Neural cell (in vitro differentiated cells): ENCODE measurements around the gene TELO2. TPM values are rescaled to one million over a fixed set of nuclear protein-coding genes. Genes with fewer than 3 reads are reported as not detected.

Experiments
- H2AFZ ChIP-seq: fragments of 200-600, 300-800 bp; sonication (generic), shearing (Covaris generic); 2 replicates; pipeline ENCODE4 v1.6.0; 2014; ENCODE audit warnings: low read depth, mild to moderate bottlenecking, antibody characterized with exemption, low read length, moderate library complexity
- H3F3A ChIP-seq: fragments of 200-600 bp; shearing (Covaris generic); 2 replicates; pipeline ENCODE4 v1.6.1; 2016; ENCODE audit warnings: mild to moderate bottlenecking, moderate library complexity, mixed read lengths, antibody characterized with exemption, low read length; ENCODE audit not compliant: insufficient read depth, poor library complexity, severe bottlenecking
- H3K27ac ChIP-seq: fragments of 200-600, 300-800 bp; sonication (generic), shearing (Covaris generic); 2 replicates; pipeline ENCODE4 v1.5.1; 2014; ENCODE audit warnings: mild to moderate bottlenecking, low read length, moderate library complexity
- H3K27me3 ChIP-seq: fragments of 300-800, 200-600 bp; sonication (generic), shearing (Covaris generic); 2 replicates; pipeline ENCODE4 v1.6.0; 2014; ENCODE audit warnings: mild to moderate bottlenecking, low read depth, low read length, moderate library complexity; ENCODE audit not compliant: insufficient read depth
- H3K36me3 ChIP-seq: fragments of 300-800, 200-600 bp; sonication (generic), shearing (Covaris generic); 2 replicates; pipeline ENCODE4 v1.5.1; 2014; ENCODE audit warnings: mild to moderate bottlenecking, antibody characterized with exemption, low read length, moderate library complexity; ENCODE audit not compliant: insufficient read depth
- H3K4me2 ChIP-seq: fragments of 300-800, 200-600 bp; sonication (generic), shearing (Covaris generic); 2 replicates; pipeline ENCODE4 v1.6.0; 2014; ENCODE audit warnings: mild to moderate bottlenecking, low read length
- H3K4me3 ChIP-seq: fragments of 300-800, 200-600 bp; sonication (generic), shearing (Covaris generic); 2 replicates; pipeline ENCODE4 v1.5.1; 2014; ENCODE audit warnings: mild to moderate bottlenecking, low read length, moderate library complexity
- H3K79me2 ChIP-seq: fragments of 200-600 bp; shearing (Covaris generic); replicated peaks from 2 replicates; pipeline ENCODE4 v1.6.0; 2014; ENCODE audit warnings: mild to moderate bottlenecking, low read length, moderate library complexity; ENCODE audit not compliant: insufficient read depth
- H3K9ac ChIP-seq: fragments of 300-800, 200-600 bp; sonication (generic), shearing (Covaris generic); 2 replicates; pipeline ENCODE4 v1.6.1; 2016; ENCODE audit warnings: mild to moderate bottlenecking, low read length, mixed read lengths
- H3K9me2 ChIP-seq: fragments of 200-600 bp; shearing (Covaris generic); 2 replicates; pipeline ENCODE4 v1.6.1; 2016; ENCODE audit warnings: mild to moderate bottlenecking, low read length, mixed read lengths; ENCODE audit not compliant: insufficient read depth
- H3K9me3 ChIP-seq: fragments of 200-600, 300-800 bp; sonication (generic), shearing (Covaris generic); 2 replicates; pipeline ENCODE4 v1.6.1; 2016; ENCODE audit warnings: mild to moderate bottlenecking, mixed run types, low read length, moderate library complexity, mixed read lengths
- H4K20me1 ChIP-seq: fragments of 200-600 bp; shearing (Covaris generic); 2 replicates; pipeline ENCODE4 v1.6.1; 2016; ENCODE audit warnings: mild to moderate bottlenecking, mixed run types; ENCODE audit not compliant: insufficient read depth
- CTCF ChIP-seq: fragments of 450-650 bp; IDR thresholded peaks from 2 replicates; pipeline ENCODE4 v1.5.1; 2014; ENCODE audit warnings: antibody characterized with exemption, mild to moderate bottlenecking, moderate library complexity; ENCODE audit not compliant: poor library complexity, severe bottlenecking
- EP300 ChIP-seq: fragments of 450-650 bp; conservative IDR thresholded peaks from 2 replicates; pipeline ENCODE4 v1.6.1; 2014; ENCODE audit warnings: antibody characterized with exemption, mild to moderate bottlenecking, moderate library complexity; ENCODE audit not compliant: poor library complexity, severe bottlenecking
- EZH2 ChIP-seq: fragments of 200-600, 300-800 bp; shearing (Covaris generic), sonication (generic); IDR thresholded peaks from 2 replicates; pipeline ENCODE4 v1.6.1; 2014; ENCODE audit warnings: antibody characterized with exemption, low read length, borderline replicate concordance, mild to moderate bottlenecking; ENCODE audit not compliant: insufficient read depth, poor library complexity, severe bottlenecking
- MXI1 ChIP-seq: fragments of 450-650 bp; conservative IDR thresholded peaks from 2 replicates; pipeline ENCODE4 v1.6.1; 2014; ENCODE audit warnings: antibody characterized with exemption, mild to moderate bottlenecking; ENCODE audit not compliant: poor library complexity, severe bottlenecking
- POLR2AphosphoS5 ChIP-seq: IDR thresholded peaks from 2 replicates; pipeline ENCODE4 v1.6.1; 2012
- RAD21 ChIP-seq: fragments of 450-650 bp; conservative IDR thresholded peaks from 2 replicates; pipeline ENCODE4 v1.6.1; 2014; ENCODE audit warnings: antibody characterized with exemption, mild to moderate bottlenecking, moderate library complexity
- SMC3 ChIP-seq: fragments of 450-650 bp; conservative IDR thresholded peaks from 2 replicates; pipeline ENCODE4 v1.6.1; 2014; ENCODE audit warnings: antibody characterized with exemption, mild to moderate bottlenecking, moderate library complexity; ENCODE audit not compliant: poor library complexity
- TAF1 ChIP-seq: IDR thresholded peaks from 2 replicates; pipeline ENCODE4 v1.6.1; 2012; ENCODE audit warnings: low read depth
- polyA plus RNA-seq: library from polyadenylated mRNA; depleted of rRNA; stranded (reverse); fragments of >200 nt; gene quantifications from 2 replicates; pipeline ENCODE4 v1.2.3, GENCODE V29; 2014
- TF ChIP-seq, protein P1 (sequence below): IDR thresholded peaks from 2 replicates; pipeline ENCODE4 v1.6.1; 2012; ENCODE audit warnings: borderline replicate concordance

TELO2 gene
- polyA plus RNA-seq, 1 donor from 2014 or later = 50.4 TPM

GRCh38 chr16:1508494-1509187 lies 15.5 kb downstream of the TELO2 start:
- Histone ChIP-seq H3F3A (no peaks in the 10 kb centered on the region), H2AFZ (no peak overlapping the region), H3K27ac (no peak overlapping the region), H3K4me2 (no peak overlapping the region), H3K27me3 (no peaks in the 10 kb centered on the region), H3K4me3 (no peak overlapping the region), H3K79me2 (no peaks in the 10 kb centered on the region), H3K9ac (no peak overlapping the region), H3K36me3 (no peaks in the 10 kb centered on the region), H3K9me3 (no peaks in the 10 kb centered on the region), H4K20me1 (no peaks in the 10 kb centered on the region), H3K9me2 (no peaks in the 10 kb centered on the region)
- no peak for TF ChIP-seq SMC3
- TF ChIP-seq TAF1 = no peak
- TF ChIP-seq EZH2 = no peak
- TF ChIP-seq, protein P1, sequence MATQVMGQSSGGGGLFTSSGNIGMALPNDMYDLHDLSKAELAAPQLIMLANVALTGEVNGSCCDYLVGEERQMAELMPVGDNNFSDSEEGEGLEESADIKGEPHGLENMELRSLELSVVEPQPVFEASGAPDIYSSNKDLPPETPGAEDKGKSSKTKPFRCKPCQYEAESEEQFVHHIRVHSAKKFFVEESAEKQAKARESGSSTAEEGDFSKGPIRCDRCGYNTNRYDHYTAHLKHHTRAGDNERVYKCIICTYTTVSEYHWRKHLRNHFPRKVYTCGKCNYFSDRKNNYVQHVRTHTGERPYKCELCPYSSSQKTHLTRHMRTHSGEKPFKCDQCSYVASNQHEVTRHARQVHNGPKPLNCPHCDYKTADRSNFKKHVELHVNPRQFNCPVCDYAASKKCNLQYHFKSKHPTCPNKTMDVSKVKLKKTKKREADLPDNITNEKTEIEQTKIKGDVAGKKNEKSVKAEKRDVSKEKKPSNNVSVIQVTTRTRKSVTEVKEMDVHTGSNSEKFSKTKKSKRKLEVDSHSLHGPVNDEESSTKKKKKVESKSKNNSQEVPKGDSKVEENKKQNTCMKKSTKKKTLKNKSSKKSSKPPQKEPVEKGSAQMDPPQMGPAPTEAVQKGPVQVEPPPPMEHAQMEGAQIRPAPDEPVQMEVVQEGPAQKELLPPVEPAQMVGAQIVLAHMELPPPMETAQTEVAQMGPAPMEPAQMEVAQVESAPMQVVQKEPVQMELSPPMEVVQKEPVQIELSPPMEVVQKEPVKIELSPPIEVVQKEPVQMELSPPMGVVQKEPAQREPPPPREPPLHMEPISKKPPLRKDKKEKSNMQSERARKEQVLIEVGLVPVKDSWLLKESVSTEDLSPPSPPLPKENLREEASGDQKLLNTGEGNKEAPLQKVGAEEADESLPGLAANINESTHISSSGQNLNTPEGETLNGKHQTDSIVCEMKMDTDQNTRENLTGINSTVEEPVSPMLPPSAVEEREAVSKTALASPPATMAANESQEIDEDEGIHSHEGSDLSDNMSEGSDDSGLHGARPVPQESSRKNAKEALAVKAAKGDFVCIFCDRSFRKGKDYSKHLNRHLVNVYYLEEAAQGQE = no peak
- no peak for TF ChIP-seq RAD21
- TF ChIP-seq EP300 = no peak
- TF ChIP-seq MXI1 = no peak
- no peak for TF ChIP-seq CTCF
- no peak for TF ChIP-seq POLR2AphosphoS5

- Histone ChIP-seq H3K4me2 (no peak overlapping the region), H3K9ac (no peak overlapping the region), H3K27ac (no peak overlapping the region), H3F3A (no peaks in the 10 kb centered on the region), H3K79me2 (no peaks in the 10 kb centered on the region), H4K20me1 (no peaks in the 10 kb centered on the region), H2AFZ (no peak overlapping the region), H3K9me2 (no peaks in the 10 kb centered on the region), H3K36me3 (no peaks in the 10 kb centered on the region), H3K4me3 (no peak overlapping the region), H3K27me3 (no peaks in the 10 kb centered on the region), H3K9me3 (no peaks in the 10 kb centered on the region)
- TF ChIP-seq CTCF (no peak), EZH2 (no peak), SMC3 (no peak), EP300 (no peak), POLR2AphosphoS5 (no peak), RAD21 (no peak), MXI1 (no peak), TAF1 (no peak)
- TF ChIP-seq, protein P1 = no peak
These were observed 16.4 kb downstream of the TELO2 start for GRCh38 chr16:1509307-1510221.
